Fibroblast of mammary gland (primary cell): ENCODE results near the gene NR5A1.

Experiments
- DNase-seq: peaks from one replicate; pipeline ENCODE4 v3.0.0-alpha.2; 2010; ENCODE audit warnings: low read depth
- H3K4me3 ChIP-seq: 2 replicates; pipeline ENCODE4 v1.5.1; 2011; ENCODE audit warnings: low read depth, mild to moderate bottlenecking, low read length, moderate library complexity; ENCODE audit not compliant: control insufficient read depth
- TF ChIP-seq, protein P1 (sequence below): conservative IDR thresholded peaks from 2 replicates; pipeline ENCODE4 v1.5.1; 2011; ENCODE audit warnings: low read depth, low read length, inconsistent platforms; ENCODE audit not compliant: control insufficient read depth, insufficient read depth

Gene NR5A1

GRCh38 chr9:124470306-124470705 is 36.9 kb downstream of the NR5A1 start:
- TF ChIP-seq, protein P1, sequence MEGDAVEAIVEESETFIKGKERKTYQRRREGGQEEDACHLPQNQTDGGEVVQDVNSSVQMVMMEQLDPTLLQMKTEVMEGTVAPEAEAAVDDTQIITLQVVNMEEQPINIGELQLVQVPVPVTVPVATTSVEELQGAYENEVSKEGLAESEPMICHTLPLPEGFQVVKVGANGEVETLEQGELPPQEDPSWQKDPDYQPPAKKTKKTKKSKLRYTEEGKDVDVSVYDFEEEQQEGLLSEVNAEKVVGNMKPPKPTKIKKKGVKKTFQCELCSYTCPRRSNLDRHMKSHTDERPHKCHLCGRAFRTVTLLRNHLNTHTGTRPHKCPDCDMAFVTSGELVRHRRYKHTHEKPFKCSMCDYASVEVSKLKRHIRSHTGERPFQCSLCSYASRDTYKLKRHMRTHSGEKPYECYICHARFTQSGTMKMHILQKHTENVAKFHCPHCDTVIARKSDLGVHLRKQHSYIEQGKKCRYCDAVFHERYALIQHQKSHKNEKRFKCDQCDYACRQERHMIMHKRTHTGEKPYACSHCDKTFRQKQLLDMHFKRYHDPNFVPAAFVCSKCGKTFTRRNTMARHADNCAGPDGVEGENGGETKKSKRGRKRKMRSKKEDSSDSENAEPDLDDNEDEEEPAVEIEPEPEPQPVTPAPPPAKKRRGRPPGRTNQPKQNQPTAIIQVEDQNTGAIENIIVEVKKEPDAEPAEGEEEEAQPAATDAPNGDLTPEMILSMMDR: no peak
- DNase-seq: no peak
- no peak overlapping the region for H3K4me3 ChIP-seq

DNA sequence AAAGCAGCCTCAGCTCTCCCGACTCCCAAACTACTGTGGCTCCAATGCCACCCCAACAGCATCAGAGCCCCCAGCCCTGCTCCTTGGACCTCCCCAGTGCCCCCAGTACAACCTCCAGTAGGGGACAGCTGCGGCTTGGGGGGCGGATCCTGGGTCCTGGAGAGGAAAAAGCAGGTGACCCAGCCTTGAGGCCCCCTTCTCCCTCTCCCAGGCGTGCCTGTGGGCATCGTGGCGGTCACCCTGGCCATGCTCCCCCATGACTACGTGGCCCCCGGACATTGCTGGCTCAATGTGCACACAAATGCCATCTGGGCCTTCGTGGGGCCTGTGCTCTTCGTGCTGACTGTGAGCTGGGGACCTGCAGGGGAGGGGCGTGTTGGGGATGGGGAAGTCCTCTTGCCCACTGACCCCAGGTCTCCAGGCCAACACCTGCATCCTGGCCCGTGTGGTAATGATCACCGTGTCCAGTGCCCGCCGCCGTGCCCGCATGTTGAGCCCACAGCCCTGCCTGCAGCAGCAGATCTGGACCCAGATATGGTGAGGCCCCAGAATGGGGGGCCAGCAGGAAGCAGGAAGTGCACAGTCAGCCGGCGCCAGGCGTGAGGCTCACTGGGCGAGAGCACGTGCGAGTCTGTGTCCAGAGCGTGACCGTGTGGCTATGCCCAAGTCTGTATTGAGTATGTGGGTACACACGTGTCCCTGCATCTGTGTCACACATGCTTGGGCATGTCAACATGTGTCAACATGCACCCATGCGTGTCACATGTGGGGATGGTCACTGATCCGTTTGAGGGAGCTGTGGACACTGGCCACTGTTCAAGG is 38.0 kb downstream of the NR5A1 start:
- TF ChIP-seq, protein P1: no peak
- no peak for DNase-seq
- H3K4me3 ChIP-seq: no peak overlapping the region

DNA sequence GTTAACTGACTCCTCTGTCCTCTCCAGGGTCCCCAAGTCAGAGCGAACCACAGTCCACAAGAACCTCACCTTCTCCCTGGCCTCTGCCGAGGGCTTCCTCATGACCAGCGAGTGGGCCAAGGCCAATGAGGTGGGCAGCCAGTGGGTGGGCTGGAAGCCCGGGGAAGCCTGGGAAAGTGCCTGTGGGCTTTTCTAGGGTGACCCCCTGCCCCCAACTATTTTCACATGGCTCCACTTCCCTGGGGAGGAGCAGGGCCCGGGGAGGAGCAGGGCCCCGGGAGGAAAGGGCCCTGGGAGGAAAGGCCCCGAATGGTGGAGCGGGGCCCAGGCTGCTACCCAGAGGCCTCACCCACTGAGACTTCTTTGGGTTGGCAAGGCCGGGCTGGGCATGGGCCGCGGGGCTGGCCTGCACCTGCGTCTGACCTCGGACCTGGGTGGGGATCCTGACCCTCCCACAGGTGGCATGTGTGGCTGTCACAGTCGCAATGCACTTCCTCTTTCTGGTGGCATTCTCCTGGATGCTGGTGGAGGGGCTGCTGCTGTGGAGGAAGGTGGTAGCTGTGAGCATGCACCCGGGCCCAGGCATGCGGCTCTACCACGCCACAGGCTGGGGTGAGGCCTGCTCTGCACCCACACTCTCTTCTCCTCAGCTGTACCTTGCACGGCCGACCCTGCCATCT is 39.0 kb downstream of the NR5A1 start:
- H3K4me3 ChIP-seq: no peak overlapping the region
- DNase-seq: no peak
- TF ChIP-seq, protein P1: no peak

DNA sequence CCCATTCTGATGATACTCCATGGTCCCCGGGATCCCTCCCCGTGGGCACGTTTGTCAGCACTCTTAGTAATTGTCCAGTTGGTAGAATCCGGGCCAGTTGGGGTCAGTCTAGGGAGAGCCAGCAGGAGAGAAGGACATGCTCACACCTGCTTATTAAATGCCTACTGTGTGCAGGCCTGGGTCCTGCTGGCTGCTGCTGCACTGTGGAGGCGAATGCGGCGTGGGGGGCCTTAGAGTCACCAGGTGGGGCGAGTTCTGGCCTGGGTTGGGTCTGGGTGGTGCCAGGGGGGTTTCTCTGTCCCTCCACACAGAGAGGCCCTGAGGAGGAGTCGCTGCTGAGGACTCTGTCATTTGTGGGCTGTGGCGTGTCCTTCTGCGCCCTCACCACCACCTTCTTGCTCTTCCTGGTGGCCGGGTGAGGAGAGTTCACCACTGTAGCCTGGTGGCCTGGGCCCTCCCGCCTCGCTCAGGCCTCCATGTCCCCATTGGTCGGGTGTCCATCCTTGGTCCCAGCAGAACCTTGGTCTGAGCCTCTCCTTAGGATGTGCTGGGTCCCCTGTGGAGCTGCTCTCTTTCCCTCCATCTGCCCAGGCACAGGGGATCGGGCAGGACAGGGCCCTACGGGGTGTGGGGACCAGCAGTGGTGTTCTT is 39.7 kb downstream of the NR5A1 start:
- H3K4me3 ChIP-seq: no peak overlapping the region
- DNase-seq: no peak
- TF ChIP-seq, protein P1: no peak

- H3K4me3 ChIP-seq: no peak overlapping the region
- no peak for DNase-seq
- TF ChIP-seq, protein P1: no peak
Measured at GRCh38 chr9:124465736-124466135, 41.5 kb downstream of the NR5A1 start.

GRCh38 chr9:124462739-124463138 is 44.5 kb downstream of the NR5A1 start:
- TF ChIP-seq, protein P1: no peak

More at GRCh38 chr9:124462739-124463138, 44.5 kb downstream of the NR5A1 start:
- H3K4me3 ChIP-seq: no peak overlapping the region
- DNase-seq: no peak
